ENCODE results near the gene GNAL.
"Not testable (repeated sequence)": the region's sequence is repeated elsewhere in the genome, so short reads cannot be mapped to it uniquely, and the experiment has no call there.

Gene GNAL

DNA sequence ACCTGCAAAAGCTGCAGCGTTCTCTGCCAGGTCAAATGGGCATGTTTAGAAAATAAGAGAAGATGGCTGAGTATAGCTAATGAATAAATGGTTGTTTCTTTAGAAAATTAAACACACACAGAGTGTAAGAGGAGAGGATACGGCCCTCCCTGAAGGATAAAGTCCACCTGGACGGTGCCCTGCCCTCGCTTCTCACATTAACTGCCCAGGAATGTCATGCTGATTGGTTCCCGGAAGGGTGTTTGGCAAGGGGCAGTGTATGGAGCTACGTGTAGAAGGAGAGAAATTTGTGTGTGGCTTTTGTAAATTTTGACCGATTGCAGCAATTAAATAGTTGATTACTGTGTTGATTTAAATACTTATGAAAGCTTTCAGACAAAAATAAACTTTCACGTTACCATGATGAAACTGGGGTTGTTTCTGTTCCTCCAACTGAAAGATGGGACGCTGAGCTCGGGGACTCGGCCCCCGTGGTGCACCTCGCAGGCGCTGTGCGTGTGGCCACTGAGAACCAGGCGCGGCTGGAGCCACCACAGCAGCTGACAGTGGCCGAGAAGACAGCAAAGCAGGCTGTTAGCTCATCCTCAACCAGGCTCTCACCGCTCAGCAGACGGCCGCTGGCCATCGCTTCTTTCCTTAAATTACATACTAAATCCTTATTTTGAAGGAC, 196.3 kb downstream of the GNAL start:
- DNase-seq: no peak

DNA sequence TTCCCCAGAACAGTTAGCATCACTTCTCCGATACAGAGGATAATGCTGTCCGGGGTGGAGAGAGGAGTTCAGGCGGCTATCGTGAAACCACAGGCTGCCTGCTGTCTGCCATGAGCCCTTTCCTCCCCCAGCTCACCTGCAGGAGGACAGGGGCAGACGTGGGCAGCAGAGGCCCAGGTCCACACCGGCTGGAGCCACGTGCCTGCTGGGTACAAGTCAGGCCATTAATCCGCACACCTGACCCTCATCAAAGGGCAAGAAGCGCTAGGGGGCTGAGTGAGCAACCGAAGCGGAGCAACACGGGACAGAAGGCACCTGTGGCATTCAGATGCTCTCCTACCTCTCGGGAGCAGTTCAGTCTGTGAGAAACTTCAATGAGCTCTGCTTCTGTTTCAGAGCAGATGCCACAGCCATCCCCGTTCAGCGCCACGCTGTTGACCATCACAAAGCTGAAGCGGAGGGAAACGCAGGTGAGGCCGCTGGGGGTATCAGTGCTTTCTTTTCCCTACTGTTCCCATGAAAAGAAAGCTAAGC, 197.6 kb downstream of the GNAL start:
- DNase-seq: no peak

DNA sequence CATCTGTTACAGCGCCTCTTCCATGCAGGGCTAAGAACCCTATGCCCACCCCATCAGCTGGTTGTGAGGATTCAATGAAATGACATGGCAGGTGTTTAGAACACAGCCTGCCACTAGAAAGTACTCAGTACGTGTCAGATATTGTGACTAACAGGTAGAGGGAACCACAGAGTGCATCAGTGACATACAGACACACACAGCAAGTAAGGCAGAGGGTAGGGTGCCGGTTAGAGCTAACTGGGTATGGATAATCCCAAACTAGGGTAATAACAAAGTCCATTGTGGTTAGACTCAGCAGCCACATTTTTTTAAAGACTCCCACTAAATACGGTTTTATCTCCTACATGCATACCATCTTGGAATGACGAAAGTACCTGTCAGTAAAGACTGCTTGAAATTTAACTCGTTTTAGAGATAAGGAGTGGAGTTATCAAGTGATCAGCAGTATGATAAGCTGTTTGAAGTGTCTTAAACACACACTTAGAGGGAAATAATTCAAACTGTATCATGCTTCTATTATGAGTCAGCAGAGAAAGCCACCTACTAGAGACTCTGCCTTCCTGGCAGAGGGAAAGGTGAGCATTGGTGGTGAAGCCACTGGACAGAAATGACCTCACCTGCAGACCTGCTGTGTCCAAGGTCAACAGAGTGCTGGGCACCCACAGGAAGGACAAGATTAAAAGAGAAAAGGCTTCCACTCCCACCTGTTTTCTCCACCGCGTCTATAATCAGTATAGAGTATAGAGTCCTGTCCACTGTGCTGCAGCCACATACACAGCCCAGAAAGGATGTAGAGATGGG, 198.5 kb downstream of the GNAL start:
- DNase-seq: no peak

DNA sequence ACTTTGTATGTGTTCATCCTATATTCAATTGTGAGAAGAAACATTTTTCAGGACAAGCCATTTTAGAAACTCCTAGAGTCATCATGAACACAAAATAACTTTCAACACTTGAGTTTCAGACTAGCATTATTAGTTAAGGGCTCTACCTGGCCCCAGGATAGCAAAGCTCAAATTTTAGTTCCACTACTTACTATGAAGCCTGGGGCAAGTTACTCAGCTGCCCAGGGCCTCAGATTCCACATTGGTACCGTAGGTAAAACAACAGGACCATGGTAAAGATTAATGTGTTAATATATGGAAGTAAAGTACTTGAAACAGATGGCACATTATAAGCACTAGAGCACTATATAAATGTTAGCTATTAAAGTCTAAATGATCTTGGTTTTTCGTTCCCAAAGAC, 199.7 kb downstream of the GNAL start:
- no peak for DNase-seq

DNA sequence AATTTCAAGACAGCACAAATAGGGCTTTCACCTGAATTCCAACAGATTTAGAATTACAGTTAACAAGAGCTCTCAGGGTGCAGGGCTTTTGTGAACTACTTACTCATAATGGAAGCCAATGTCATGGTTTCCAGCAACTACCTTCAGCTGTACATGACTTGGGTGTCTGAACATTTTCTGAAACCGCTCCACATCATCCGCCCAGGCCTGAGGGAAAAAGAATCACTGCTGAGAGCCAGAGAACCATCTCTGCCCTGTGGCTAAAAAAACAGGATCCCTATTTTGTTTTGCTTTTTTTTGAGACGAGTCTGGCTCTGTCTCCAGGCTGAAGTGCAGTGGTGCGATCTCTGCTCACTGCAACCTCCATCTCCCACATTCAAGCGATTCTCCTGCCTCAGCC, 200.2 kb downstream of the GNAL start:
- no peak for DNase-seq

DNA sequence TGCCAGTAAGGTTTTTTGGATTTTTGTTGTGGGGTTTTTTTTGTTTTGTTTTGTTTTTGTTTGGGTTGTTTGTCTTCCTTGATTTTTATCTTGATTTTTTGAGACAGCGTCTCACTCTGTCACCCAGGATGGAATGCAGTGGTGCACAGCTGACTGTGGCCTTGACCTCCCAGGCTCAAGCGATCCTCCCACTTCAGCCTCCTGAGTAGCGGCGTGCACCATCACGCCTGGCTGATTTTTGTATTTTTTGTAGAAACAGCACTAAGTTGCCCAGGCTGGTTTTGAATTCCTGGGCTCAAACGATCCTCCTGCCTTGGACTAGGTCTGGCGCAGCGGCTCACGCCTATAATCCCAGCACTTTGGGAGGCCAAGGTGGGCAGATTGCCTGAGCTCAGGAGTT, 202.7 kb downstream of the GNAL start:
- DNase-seq: no peak

DNA sequence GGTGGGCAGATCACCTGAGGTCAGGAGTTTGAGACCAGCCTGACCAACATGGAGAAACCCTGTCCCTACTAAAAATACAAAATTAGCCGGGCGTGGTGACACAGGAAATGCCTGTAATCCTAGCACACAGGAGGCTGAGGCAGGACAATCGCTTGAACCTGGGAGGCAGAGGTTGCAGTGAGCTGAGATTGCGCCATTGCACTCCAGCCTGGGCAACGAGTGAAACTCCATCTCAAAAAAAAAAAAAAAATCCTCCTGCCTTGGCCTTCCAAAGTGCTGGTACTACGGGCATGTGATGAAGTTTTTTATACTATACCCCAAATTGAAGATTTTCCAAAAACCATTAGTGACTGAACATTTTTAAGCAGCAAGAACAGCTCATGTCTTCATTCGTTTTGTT, 203.4 kb downstream of the GNAL start:
- not testable (repeated sequence) for DNase-seq

DNA sequence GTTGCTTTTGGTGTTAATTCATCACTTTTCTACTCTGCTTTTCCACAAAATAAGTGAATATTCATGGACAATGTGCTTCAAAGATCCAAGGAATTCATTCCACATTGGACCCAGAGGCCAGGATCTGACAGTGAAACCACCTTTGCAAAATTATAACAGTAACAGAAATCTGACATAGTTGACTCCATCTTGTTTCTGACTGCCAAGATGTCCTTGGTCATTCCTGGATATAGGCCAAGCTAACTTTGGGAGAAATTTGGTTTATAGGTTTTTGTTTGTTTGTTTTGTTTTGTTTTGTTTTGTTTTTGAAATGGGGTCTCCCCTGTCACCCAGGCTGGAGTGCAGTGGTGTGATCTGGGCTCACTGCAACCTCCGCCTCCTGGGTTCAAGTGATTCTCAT, 208.7 kb downstream of the GNAL start:
- DNase-seq: no peak

DNA sequence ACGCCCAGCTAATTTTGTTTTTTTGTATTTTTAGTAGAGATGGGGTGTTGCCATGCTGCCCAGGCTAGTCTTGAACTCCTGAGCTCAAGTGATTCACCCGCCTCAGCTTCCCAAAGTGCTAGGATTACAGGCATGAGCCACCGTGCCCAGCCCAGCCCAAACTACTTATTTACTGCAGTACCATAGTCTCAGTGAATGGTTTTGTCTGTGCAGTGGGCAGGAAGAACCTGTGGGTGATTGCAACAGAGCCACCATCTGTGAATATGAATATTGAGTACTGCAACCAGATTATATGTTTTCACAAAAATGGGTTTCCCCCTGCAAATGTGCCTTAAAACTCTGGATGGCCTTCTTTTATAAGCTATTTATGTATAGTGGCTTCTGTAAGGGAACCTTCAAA, 210.0 kb downstream of the GNAL start:
- DNase-seq: no peak

DNA sequence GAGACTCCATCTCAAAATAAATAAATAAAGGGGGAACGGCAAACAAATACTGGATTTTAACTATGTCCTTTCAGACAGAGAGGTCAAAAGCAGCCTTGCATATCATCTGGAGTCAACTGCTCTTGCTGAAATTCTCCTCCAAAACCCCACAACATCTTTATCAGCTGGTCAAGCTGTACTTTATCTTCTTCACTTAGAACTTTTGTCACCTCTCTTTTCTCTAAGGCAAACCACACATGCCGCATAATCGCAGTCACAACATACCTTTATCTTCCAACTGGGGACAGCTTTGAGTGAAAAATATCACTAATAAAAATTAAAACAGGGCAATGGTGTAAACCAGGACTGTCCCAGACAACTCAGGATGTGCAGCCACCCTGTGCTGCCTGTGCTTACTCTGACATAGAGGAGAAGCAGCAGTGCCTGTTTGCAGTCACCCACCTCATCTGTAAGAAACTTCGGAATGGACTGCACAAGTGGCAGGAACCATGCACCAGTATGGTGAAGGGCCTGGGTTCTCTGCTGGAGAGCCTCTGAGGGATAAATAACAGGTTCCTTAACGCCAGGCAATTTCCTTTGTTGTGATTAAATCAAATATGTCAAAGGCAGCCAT, 212.9 kb downstream of the GNAL start:
- DNase-seq: no peak

DNA sequence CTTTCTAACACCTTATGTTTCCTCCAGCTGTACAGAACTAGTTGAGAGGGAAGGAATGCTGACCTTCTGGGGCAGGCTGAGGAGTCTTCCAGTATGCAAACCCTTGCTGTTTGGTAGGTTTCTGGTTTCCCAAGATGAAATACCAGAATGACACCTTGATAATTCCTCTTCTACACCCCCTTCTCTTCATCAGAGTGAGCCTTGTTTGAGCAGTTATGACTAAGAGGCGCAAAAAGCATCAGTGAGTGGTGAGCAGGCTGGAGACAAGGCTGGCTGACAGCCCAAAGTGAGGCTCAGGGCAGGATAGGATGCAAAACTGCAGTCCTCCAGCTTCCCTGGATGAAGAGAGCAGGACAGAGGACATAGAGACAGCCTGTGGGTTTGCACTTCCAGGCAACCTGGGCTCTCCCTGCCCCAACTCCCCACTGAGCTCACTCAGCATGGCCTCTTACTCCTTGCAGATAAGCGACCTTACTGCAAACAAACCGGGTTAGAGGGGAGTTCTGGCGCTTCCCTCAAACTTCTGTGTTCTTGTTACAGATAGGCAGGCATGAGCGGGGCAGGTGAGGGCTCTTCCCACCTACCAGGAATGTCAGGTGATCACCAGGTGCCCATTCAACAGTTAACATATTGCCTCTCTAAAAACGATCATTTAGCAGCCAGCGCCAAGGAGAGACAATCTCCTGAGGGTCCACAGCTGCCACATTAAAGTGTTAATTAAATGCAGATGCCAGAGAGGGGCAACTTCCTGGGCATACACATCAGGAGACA, 213.6 kb downstream of the GNAL start:
- DNase-seq: no peak

DNA sequence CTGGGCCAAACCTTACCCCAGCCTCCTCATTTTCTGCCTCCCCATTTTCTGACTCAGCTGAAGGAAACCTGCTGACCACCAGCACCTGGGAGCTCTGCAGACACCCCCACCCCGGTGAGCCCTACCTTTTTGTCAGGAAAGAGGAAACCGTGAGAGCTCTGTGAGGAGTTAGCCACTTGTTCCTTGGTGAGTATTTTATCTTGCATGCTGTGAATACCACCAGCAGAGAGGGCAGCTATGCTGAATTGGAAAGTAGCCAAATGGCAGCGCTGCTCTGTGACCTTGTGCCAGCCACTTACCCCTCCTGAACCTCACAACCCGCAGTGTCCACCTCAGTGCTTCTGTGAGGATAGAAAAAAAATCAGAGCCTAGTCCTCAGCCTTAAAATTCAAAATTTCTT, 216.5 kb downstream of the GNAL start:
- no peak for DNase-seq

DNA sequence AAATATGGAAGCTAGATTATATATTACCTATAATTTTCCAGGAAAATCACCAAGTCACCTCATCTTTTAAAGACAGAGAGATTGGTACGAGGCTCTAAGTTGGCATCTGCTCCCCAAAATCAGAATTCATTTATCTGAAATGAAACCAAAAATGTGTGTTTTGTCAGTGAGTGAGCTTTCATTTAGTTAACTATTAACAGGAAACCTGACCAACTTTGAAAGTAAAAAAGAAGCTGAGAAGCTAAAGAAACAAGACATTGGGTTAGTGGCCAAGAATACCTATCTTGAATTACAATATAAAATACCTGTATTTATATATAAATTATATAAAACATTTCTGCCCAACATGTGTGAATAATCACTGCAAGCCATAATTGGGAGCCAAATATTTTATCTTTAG, 217.1 kb downstream of the GNAL start:
- no peak for DNase-seq

DNA sequence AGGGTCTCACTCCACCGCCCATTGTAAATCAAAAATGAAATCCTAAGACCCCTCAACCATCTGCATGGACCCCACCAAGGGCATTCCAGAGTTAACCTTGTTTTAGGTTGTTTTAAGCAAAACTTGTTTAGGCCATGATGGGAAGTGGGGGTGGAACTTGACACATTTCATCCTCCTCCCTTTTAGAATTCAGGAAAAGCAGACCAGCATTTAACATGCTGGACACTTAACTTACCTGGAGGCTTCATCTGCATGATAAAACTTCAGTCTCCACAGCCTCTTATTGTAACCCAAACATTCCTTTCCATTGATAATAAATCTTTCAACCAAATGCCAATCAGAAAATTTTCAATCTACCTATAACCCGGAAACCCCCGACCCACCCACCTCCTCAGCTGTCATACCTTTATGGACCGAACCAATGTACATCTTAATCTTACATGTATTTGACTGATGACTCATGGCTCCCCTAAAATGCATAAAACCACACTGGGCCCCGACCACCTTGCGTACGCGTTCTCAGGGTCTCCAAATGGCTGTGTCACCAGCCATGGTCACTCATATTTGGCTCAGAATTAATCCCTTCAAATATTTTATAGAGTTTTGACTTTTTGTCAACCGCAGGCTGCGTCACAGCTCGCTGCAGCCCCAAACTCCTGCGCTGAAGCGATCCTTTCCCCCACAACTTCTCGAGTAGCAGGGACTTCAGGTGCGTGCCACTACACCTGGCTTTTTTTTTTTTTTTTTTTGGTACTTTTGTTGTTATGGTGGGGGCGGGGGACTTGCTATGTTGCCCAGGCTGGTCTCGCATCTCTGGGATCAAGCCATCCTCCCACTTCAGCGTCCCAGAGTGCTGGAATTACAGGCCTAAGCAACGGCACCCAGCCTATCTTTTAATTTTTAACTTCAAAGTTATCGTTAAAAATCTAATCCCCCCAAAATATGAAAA, 218.1 kb downstream of the GNAL start:
- DNase-seq: no peak

DNA sequence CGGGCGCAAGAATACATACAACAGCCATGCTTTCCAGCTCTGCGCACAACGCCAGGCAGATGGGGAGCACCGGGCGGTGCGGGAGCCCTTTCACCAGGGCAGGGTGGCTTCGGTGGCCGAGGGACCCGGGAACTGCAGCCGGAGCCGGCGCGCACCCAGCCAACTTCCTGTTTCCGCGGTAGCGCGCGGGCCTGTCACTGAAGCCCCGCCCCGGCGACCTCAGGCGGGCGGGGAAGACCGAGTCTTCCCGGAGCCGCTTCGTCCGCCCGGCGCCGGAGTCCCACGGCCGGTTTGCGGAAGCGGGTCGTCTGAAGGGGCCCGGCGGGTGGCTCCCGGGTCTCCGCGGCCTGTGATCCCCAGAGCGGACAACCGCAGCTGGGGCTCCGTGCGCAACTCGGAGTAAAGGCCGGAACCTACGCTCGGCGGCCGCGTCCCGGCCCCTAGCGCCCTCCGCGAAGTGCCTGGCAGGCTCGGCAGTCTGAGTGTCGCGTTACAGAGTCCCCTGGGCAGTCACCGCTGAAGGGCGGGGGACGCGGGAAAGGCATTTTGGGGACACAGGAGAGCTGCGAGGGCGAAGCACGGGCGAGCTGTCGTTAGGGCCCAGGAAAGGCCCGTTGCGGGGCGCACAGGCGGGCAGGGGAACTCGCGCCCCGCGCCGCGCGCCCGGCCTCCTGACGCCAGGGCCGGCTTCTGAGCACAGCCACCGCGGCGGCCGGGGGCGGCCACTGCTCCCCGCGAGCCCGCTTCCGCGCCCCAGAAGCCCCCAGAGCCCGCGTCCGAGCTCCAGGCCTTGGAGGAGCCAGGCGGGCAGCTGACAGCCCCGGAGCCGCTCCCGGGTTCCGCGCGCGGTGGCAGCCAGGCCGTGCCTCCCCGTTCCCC, 219.4 kb downstream of the GNAL start, which contains the start of gene MPPE1:
Gene MPPE1 (minus strand): TSS at position 136 of the 879 bp plus-strand sequence. CDS start 11,053 bp downstream, outside the sequence.
- peak; percentile 83 for DNase-seq

DNA sequence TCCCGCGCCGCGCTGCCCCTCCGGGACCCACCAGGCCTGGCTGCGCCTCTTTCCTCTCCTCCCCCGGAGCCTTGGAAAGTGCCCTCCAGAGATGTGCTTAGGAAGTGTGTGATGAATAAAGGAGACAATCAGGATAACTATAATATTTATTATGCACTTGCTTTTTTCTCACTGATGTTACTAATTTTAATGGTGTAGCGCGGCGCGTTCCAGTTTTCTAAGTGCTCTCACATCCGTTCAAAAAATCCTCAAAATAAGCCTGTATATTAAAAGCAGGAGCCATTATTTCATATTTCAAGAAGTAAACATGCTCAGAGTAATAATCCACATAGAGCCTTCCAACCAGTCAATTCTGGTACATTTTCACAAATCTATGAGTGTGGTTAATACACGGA, 220.0 kb downstream of the GNAL start:
- no peak for DNase-seq

DNA sequence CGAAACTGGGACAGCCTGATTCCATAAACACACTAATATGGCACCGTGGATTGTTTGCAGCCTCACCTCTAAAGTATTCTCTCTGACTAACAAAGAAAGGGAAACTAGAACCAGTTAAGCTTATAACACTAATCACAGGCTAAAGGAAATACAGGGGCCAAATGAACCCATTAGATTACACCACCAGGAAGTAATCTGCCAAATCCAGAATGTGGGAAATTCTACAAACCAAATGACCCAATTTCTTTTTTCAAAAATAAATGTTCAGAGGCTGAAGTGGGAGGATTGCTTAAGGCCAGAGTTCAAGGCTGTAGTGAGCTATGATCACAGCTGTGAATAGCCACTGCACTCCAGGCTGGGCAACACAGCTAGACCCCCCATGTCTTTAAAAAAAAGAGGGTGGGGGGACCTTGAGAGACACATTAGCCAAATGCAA, 220.5 kb downstream of the GNAL start:
- no peak for DNase-seq

DNA sequence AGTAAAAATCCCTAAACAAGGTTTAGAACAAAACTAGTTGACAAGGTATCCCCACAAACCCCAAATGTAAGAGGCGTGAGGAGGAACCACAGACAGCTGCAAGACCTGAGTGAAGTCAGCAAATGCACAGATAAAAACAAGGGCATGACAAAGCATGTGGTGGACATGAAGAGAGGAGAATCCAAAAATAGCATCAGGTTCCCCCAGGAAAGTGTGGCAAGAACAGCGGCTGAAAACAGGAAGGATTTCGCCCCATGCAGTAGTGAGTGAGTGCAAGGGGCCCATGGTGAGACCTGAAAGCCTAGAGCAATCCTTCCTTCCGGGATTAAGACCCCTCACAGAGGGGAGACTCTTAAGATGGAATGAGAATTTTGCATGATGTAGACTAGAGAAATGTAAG, 227.8 kb downstream of the GNAL start:
- DNase-seq: not testable (repeated sequence)

DNA sequence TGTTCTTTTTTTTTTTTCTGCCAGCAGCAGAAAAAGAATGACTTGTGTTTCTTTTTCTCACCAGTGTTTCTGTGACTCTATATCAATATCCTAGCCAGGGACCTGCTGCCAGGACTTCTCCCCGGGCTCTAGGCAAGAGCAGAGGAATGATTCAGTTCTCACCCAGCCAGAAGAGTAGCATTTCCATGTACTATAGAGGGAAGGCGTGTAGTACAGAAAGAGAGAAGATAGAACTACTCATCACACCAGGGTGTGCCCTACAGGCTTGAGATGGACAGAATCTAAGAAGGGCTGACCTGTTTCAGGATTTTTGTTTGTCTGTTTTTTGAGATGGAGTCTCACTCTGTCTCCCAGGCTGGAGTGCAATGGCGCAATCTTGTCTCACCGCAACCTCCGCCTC, 230.5 kb downstream of the GNAL start:
- not testable (repeated sequence) for DNase-seq

DNA sequence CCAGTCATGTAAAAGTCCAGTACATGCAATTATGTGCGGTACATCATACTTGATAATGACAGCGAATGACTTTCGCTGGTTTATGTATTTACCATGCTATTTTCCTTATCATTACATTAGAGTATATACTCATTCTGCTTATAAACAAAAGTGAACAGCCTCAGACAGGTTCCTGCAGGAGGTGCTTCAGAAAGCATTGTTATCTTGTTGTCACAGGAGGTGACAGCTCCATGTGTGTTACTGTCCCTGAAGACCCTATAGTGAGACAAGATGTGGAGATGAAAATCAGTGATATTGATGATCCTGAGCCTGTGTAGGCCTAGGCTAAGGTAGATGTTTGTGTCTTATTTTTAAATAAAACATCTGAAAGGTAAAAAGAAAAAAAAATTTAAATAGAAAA, 234.4 kb downstream of the GNAL start:
- no peak for DNase-seq

Data from NCI-H2171 (cell line).